Activated T-helper 2 cell treated with anti-CD3 and anti-CD28 coated beads, Interferon-gamma antibody, Interleukin-2, Interleukin-4, amounts not matched to agents 10 μg/mL and 5 μg/mL and 100 μg/mL, durations not matched to agents 14 hours and 24 hours and 36 hours (primary cell): ENCODE results near the gene F8. TPM values are rescaled to one million over a fixed set of nuclear protein-coding genes. Genes with fewer than 3 reads are reported as not detected.

ENCODE experiments used
- DNase-seq: peaks from one replicate; pipeline ENCODE4 v3.0.0; 2021; ENCODE audit warnings: low spot score
- H3K27ac Mint-ChIP-seq: one replicate; pipeline ENCODE4 v1.8.0; 2021; ENCODE audit warnings: mixed read lengths
- H3K27me3 Mint-ChIP-seq: one replicate; pipeline ENCODE4 v1.8.0; 2021; ENCODE audit warnings: low read depth, mixed read lengths
- H3K36me3 Mint-ChIP-seq: one replicate; pipeline ENCODE4 v1.8.0; 2021; ENCODE audit warnings: low read depth, mixed read lengths
- H3K4me1 Mint-ChIP-seq: one replicate; pipeline ENCODE4 v1.8.0; 2021; ENCODE audit warnings: low read depth, mixed read lengths
- H3K4me3 Mint-ChIP-seq: one replicate; pipeline ENCODE4 v1.8.0; 2021; ENCODE audit warnings: low read depth, mild to moderate bottlenecking, moderate library complexity, mixed read lengths
- H3K9me3 Mint-ChIP-seq: one replicate; pipeline ENCODE4 v1.8.0; 2021; ENCODE audit warnings: mixed read lengths
- intact Hi-C: fragments of 100-400 bp; cut with micrococcal nuclease; formaldehyde crosslinking; loops from one replicate; pipeline ENCODE4 v1.15.1; 2023
- total RNA-seq: library from RNA; stranded (reverse); gene quantifications from 2 replicates; pipeline ENCODE4 v1.2.3, GENCODE V29; 2022

F8 gene
- total RNA-seq, result 3.6 and 3.7 TPM in 2 replicates

GRCh38 chrX:155022585-155022984 is at the start of gene F8:
Gene F8 (minus strand): TSS chrX:155022723. CDS start chrX:155022552, 171 bp downstream.
- H3K4me1 Mint-ChIP-seq, result peaks cover 5% of the 10 kb centered on the region
- no peaks in the 10 kb centered on the region for H3K36me3 Mint-ChIP-seq
- intact Hi-C loops, result no loop called here
- peaks cover 9% of the 10 kb centered on the region for H3K27me3 Mint-ChIP-seq
- H3K4me3 Mint-ChIP-seq, result no peak within 1 kb of the TSS
- no peak within 1 kb of the TSS for H3K27ac Mint-ChIP-seq
- no peak for DNase-seq
- no peaks in the 10 kb centered on the region for H3K9me3 Mint-ChIP-seq

GRCh38 chrX:155071694-155072280 is 49.3 kb upstream of the F8 start:
- Mint-ChIP-seq H3K4me1 (peaks cover 41% of the 10 kb centered on the region), H3K36me3 (peaks cover 41% of the 10 kb centered on the region), H3K9me3 (no peaks in the 10 kb centered on the region), H3K27ac (peak overlapping the region; percentile 95), H3K4me3 (peak overlapping the region; percentile 94), H3K27me3 (no peaks in the 10 kb centered on the region)
- intact Hi-C loops, result loop anchor here (1.0 to 5.0 kb wide), 2 partner anchors 45 to 89 kb away; partner anchors contain the start of gene FUNDC2
- no peak for DNase-seq

- H3K4me3 Mint-ChIP-seq, result peak within 1 kb of the TSS; percentile 94
- H3K4me1 Mint-ChIP-seq, result peaks cover 44% of the 10 kb centered on the region
- peaks cover 37% of the 10 kb centered on the region for H3K36me3 Mint-ChIP-seq
- no peaks in the 10 kb centered on the region for H3K27me3 Mint-ChIP-seq
- peak; percentile 74 for DNase-seq
- peak within 1 kb of the TSS; percentile 95 for H3K27ac Mint-ChIP-seq
- H3K9me3 Mint-ChIP-seq, result no peaks in the 10 kb centered on the region
- intact Hi-C loops, result loop anchor here (1.0 to 5.0 kb wide), 2 partner anchors 45 to 89 kb away; partner anchors contain the start of gene FUNDC2
These were observed 48.6 kb upstream of the F8 start, which contains the start of the genes BRCC3, CMC4 and MTCP1 for GRCh38 chrX:155070975-155071693. Gene BRCC3 (plus strand): TSS chrX:155071508. CDS start chrX:155071528, 20 bp downstream. Gene CMC4 (minus strand): TSS chrX:155071136. CDS start chrX:155064023, 7,113 bp downstream. Gene MTCP1 (minus strand): TSS chrX:155071136. CDS start chrX:155066010, 5,126 bp downstream.

- intact Hi-C loops, result loop anchor here (5.0 kb wide), 1 partner anchor 88 kb away; no protein-coding TSS in a partner anchor
- H3K4me3 Mint-ChIP-seq, result peak overlapping the region; percentile 77
These were observed 48.1 kb upstream of the F8 start for GRCh38 chrX:155070663-155070974.

GRCh38 chrX:155070038-155070437 is 47.5 kb upstream of the F8 start:
- no peaks in the 10 kb centered on the region for H3K9me3 Mint-ChIP-seq
- H3K27ac Mint-ChIP-seq, result peak overlapping the region; percentile 85
- DNase-seq, result no peak
- peaks cover 40% of the 10 kb centered on the region for H3K4me1 Mint-ChIP-seq
- intact Hi-C loops, result loop anchor here (5.0 kb wide), 1 partner anchor 88 kb away; no protein-coding TSS in a partner anchor
- peaks cover 27% of the 10 kb centered on the region for H3K36me3 Mint-ChIP-seq
- no peaks in the 10 kb centered on the region for H3K27me3 Mint-ChIP-seq
- H3K4me3 Mint-ChIP-seq, result peak overlapping the region; percentile 77

More at GRCh38 chrX:155070663-155070974, 48.1 kb upstream of the F8 start:
- H3K9me3 Mint-ChIP-seq, result no peaks in the 10 kb centered on the region
- peaks cover 44% of the 10 kb centered on the region for H3K4me1 Mint-ChIP-seq
- H3K27me3 Mint-ChIP-seq, result no peaks in the 10 kb centered on the region
- H3K27ac Mint-ChIP-seq, result peak overlapping the region; percentile 85
- peaks cover 32% of the 10 kb centered on the region for H3K36me3 Mint-ChIP-seq
- no peak for DNase-seq

- no peaks in the 10 kb centered on the region for H3K9me3 Mint-ChIP-seq
- no peak overlapping the region for H3K27ac Mint-ChIP-seq
- H3K27me3 Mint-ChIP-seq, result no peaks in the 10 kb centered on the region
- intact Hi-C loops, result no loop called here
- peak overlapping the region; percentile 77 for H3K4me3 Mint-ChIP-seq
- H3K36me3 Mint-ChIP-seq, result peaks cover 25% of the 10 kb centered on the region
- peaks cover 39% of the 10 kb centered on the region for H3K4me1 Mint-ChIP-seq
- no peak for DNase-seq
These were observed 46.9 kb upstream of the F8 start for GRCh38 chrX:155069414-155069813.

GRCh38 chrX:155068165-155068564 is 45.6 kb upstream of the F8 start:
- Mint-ChIP-seq H3K27me3 (no peaks in the 10 kb centered on the region), H3K4me1 (peaks cover 28% of the 10 kb centered on the region), H3K4me3 (peak overlapping the region; percentile 48), H3K9me3 (no peaks in the 10 kb centered on the region), H3K27ac (peak overlapping the region; percentile 64), H3K36me3 (peaks cover 14% of the 10 kb centered on the region)
- DNase-seq, result no peak
- intact Hi-C loops, result no loop called here

- Mint-ChIP-seq H3K27ac (no peak overlapping the region), H3K36me3 (peaks cover 8% of the 10 kb centered on the region), H3K9me3 (no peaks in the 10 kb centered on the region), H3K27me3 (no peaks in the 10 kb centered on the region), H3K4me1 (peaks cover 19% of the 10 kb centered on the region), H3K4me3 (no peak overlapping the region)
- intact Hi-C loops, result no loop called here
- no peak for DNase-seq
These were observed 42.7 kb upstream of the F8 start for GRCh38 chrX:155065035-155065734.

- intact Hi-C loops, result no loop called here
- Mint-ChIP-seq H3K4me3 (no peak overlapping the region), H3K9me3 (no peaks in the 10 kb centered on the region), H3K27me3 (no peaks in the 10 kb centered on the region), H3K27ac (no peak overlapping the region), H3K36me3 (peaks cover 6% of the 10 kb centered on the region), H3K4me1 (peaks cover 11% of the 10 kb centered on the region)
- no peak for DNase-seq
These were observed 39.2 kb upstream of the F8 start for GRCh38 chrX:155061760-155062159.

GRCh38 chrX:155056877-155057792 is 34.6 kb upstream of the F8 start:
- Mint-ChIP-seq H3K36me3 (peaks cover 26% of the 10 kb centered on the region), H3K4me3 (peak overlapping the region; percentile 31), H3K27ac (peak overlapping the region; percentile 42), H3K4me1 (peaks cover 25% of the 10 kb centered on the region), H3K9me3 (no peaks in the 10 kb centered on the region), H3K27me3 (no peaks in the 10 kb centered on the region)
- intact Hi-C loops, result loop anchor here (1.0 to 10.0 kb wide), 3 partner anchors 30 to 142 kb away; partner anchors contain the start of gene FUNDC2
- DNase-seq, result peak; percentile 32

- no peak for DNase-seq
- Mint-ChIP-seq H3K27me3 (no peaks in the 10 kb centered on the region), H3K4me1 (peaks cover 25% of the 10 kb centered on the region), H3K36me3 (peaks cover 29% of the 10 kb centered on the region), H3K4me3 (no peak overlapping the region), H3K9me3 (no peaks in the 10 kb centered on the region), H3K27ac (peak overlapping the region; percentile 42)
- intact Hi-C loops, result loop anchor here (2.0 to 10.0 kb wide), 2 partner anchors 30 to 142 kb away; partner anchors contain the start of gene FUNDC2
These were observed 33.9 kb upstream of the F8 start for GRCh38 chrX:155056471-155056870.

GRCh38 chrX:155055494-155055893 is 33.0 kb upstream of the F8 start:
- Mint-ChIP-seq H3K4me1 (peaks cover 29% of the 10 kb centered on the region), H3K4me3 (no peak overlapping the region), H3K27ac (no peak overlapping the region), H3K9me3 (no peaks in the 10 kb centered on the region), H3K27me3 (no peaks in the 10 kb centered on the region), H3K36me3 (peaks cover 30% of the 10 kb centered on the region)
- intact Hi-C loops, result loop anchor here (10.0 kb wide), 1 partner anchor 141 kb away; no protein-coding TSS in a partner anchor
- no peak for DNase-seq
